NB4 (cell line): ENCODE results near the gene PAFAH1B1.

ENCODE experiments used
- DNase-seq: peaks from one replicate; pipeline ENCODE4 v3.0.0; 2010; ENCODE audit warnings: low read depth
- H3K4me3 ChIP-seq: one replicate; pipeline ENCODE4 v1.5.1; 2011; ENCODE audit warnings: mild to moderate bottlenecking, low read depth, low read length, moderate library complexity
- MYC ChIP-seq: IDR thresholded peaks from 2 replicates; pipeline ENCODE4 v1.6.1; 2011; ENCODE audit warnings: low read depth, low read length
- POLR2A ChIP-seq: IDR thresholded peaks from 2 replicates; pipeline ENCODE4 v1.6.1; 2011; ENCODE audit warnings: mild to moderate bottlenecking; ENCODE audit not compliant: insufficient read length; ENCODE audit errors: extremely low read depth
- TF ChIP-seq, protein P1 (sequence below): IDR thresholded peaks from 2 replicates; pipeline ENCODE4 v1.6.1; 2011; ENCODE audit warnings: low read depth, low read length
- TF ChIP-seq, protein P2 (sequence below): IDR thresholded peaks from one replicate; pipeline ENCODE4 v1.5.1; 2012; ENCODE audit warnings: low read depth, low read length

The PAFAH1B1 gene

DNA sequence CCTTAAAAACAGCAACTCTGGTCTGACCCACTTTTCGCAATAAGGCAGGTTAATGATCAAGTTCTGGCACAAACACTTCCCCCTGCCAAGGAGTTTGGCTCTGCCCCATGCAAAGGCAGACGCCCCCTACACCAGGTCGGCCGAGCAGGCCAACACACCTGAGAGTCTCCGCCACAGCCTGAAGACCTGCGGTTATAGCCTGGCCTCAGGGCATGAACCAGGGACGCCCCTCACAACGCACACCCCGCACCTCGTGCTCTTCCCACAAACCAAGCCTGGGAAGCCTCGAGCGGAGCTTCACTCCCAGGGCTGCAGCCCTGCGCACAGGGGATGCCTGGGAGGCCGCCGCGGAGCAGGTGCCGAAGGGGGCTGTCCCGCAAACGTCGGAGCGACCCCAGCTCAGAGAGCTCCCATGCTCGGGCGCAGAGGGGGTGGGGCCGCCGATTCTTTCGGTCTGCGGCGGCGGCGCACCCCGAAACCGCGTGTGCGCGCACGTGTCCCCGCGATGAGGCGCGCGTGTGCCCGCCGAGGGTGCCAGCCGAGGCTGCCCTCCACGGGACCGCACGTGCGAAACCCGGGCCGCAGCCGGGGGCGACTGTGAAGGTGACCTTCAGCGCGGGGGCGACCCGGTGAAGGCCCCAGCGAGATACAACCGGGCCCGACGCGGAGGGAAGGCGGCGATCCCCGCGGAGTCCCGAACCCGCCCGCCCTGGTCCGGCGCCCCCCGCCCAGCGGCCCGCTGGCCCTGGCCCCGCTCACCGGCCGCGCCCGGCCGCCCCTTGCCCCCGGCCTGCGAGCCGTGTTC, 117.6 kb downstream of the PAFAH1B1 start:
- DNase-seq, result peak; percentile 48
- TF ChIP-seq MYC, result peak; percentile 65; the same call in 1 of the 2 replicates
- TF ChIP-seq, protein P1, sequence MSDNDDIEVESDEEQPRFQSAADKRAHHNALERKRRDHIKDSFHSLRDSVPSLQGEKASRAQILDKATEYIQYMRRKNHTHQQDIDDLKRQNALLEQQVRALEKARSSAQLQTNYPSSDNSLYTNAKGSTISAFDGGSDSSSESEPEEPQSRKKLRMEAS, result peak; percentile 84
- TF ChIP-seq, protein P2, sequence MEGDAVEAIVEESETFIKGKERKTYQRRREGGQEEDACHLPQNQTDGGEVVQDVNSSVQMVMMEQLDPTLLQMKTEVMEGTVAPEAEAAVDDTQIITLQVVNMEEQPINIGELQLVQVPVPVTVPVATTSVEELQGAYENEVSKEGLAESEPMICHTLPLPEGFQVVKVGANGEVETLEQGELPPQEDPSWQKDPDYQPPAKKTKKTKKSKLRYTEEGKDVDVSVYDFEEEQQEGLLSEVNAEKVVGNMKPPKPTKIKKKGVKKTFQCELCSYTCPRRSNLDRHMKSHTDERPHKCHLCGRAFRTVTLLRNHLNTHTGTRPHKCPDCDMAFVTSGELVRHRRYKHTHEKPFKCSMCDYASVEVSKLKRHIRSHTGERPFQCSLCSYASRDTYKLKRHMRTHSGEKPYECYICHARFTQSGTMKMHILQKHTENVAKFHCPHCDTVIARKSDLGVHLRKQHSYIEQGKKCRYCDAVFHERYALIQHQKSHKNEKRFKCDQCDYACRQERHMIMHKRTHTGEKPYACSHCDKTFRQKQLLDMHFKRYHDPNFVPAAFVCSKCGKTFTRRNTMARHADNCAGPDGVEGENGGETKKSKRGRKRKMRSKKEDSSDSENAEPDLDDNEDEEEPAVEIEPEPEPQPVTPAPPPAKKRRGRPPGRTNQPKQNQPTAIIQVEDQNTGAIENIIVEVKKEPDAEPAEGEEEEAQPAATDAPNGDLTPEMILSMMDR, result no peak
- H3K4me3 ChIP-seq, result peak overlapping the region; percentile 87

DNA sequence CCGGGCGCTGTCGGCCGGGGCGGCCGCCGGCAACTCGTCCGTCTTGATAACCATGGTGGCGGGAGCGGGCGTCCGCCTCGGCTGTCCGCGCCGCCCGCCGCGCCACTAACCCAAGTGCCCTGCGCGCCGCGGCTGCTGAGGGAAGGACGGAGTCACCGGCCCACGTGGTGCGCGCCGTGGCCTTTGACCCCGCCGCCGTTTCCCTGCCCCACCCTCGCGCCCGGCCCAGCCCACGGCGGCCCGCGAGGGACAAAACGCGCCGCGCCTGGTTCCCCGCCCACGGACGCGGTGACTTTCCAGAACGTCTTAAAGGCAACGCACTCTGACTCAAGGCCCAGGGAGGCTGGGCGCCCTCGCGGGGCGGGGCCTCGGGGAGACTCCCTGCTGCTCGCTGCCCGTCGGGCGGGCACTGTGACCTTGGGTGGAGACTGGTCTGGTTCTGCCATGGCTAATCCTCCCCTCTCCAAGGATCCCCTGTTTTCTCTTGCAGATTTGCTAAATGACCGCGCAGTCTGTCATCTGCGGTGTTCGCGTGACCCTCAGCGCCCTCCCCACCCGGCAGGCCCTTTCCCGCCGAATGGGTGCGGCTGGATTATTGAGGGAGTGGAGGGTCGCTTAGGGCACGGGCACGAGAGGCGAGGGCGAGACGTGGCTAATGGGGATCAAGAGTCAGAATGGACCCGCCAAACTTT, 118.3 kb downstream of the PAFAH1B1 start, which contains the start of gene CLUH:
Gene CLUH, minus strand, starts transcription at position 157 of the 692 bp plus-strand sequence. Its CDS starts 103 bp downstream, at position 54.
- TF ChIP-seq, protein P1, result peak; percentile 95
- TF ChIP-seq POLR2A (peak; percentile 67), MYC (peak; percentile 94)
- TF ChIP-seq, protein P2, result no peak

DNA sequence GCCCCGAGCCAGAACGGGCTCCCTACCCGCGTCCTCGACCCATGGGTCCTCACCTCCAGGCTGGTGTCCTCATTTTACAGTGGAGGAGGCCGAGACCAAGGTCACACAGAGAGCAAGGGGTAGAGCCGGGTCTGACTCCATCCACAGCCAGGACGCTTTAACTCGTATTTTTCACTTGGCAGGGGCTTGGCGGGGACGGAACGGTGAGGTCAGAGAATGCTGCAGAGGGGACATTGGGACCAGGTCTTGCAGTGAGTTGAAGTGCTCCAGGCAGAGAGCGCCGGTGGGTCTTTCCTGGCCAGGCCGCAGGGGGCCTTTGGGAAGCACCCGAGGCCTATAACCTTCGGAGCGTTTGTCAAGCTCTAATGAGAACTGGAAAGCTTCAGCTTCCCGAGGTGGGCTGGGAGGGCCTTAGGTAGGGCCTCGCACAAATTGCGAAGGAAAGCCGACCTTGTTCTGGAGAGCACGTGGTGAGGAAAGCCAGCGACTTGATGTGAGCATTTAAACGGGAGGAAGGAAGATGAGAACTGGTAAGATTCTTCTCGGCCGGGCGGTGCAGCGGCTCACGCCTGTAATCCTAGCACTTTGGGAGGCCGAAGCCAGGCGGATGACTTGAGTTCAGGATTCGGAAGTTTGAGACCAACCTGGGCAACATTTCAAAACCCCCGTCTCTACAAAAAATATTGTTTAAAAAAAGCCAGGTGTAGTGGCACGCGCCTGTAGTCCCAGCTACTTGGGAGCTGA, 119.0 kb downstream of the PAFAH1B1 start:
- peak overlapping the region; percentile 71 for H3K4me3 ChIP-seq
- TF ChIP-seq MYC (no peak; the same call in 1 of the 2 replicates), POLR2A (no peak)
- TF ChIP-seq, protein P2, result no peak
- TF ChIP-seq, protein P1, result peak; percentile 78
- DNase-seq, result peak; percentile 41

More for the DNA sequence above, 118.3 kb downstream of the PAFAH1B1 start, which contains the start of gene CLUH:
- DNase-seq, result peak; percentile 95
- H3K4me3 ChIP-seq, result peak within 1 kb of the TSS; percentile 87

DNA sequence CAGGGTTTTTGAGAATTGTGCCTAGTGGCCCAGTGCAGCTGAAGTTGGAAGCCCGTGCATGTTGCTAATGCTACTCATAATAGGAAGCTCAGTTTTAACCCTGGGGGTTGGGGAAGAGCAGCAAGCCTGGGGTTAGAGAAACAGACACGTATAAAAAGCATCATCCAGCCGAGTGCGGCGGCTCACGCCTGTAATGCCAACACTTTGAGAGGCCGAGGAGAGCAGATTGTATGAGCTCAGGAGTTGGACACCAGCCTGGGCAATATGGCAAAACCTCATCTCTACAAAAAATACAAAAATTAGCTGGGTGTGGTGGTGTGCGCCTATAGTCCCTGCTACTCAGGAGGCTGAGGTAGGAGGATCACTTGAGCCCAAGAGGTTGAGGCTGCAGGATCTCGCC, 120.4 kb downstream of the PAFAH1B1 start:
- no peak overlapping the region for H3K4me3 ChIP-seq
- no peak for DNase-seq
- TF ChIP-seq, protein P2, result no peak
- TF ChIP-seq POLR2A (no peak), MYC (no peak)
- TF ChIP-seq, protein P1, result no peak

DNA sequence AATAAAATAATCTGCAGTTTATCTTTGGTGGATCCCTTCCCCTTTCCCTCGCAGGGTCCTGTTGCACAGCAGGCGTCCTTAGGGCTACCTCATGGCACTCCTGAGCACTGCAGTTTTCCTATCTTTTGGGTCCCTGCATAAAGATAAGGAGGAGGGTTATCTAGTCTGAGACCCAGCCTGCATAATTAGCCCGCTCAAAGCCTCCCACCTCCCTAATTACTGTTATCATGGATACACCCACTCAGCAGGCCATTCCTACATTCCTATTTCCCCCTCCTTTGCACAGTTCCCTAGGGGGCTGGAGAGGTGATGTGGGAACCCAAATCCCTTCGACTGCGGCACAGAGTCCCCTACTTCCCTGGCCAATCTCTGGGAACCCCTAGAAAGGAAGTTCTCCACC, 123.2 kb downstream of the PAFAH1B1 start:
- no peak for DNase-seq
- TF ChIP-seq MYC (no peak), POLR2A (no peak)
- TF ChIP-seq, protein P2, result no peak
- TF ChIP-seq, protein P1, result no peak
- no peak overlapping the region for H3K4me3 ChIP-seq
